HG02759 (cell line): ENCODE data around the gene OBSL1.
A peak's percentile ranks its signal among the peaks of the same experiment; 100 is the strongest.

Experiments used
- ATAC-seq: cut with Tn5 transposase; IDR thresholded peaks from one replicate; pipeline ENCODE4 v1.9.1; 2021; ENCODE audit warnings: mild to moderate bottlenecking, moderate library complexity; ENCODE audit not compliant: unreplicated experiment

The OBSL1 gene

GRCh38 chr2:219552382-219553167 lies 18.8 kb downstream of the OBSL1 start:
- peak; percentile 94 for ATAC-seq

- peak; percentile 13 for ATAC-seq
Observed at GRCh38 chr2:219551441-219552381, 19.6 kb downstream of the OBSL1 start.

- no peak for ATAC-seq
Observed at GRCh38 chr2:219549619-219550018, 21.7 kb downstream of the OBSL1 start.

GRCh38 chr2:219548990-219549389 lies 22.3 kb downstream of the OBSL1 start:
- no peak for ATAC-seq

GRCh38 chr2:219547621-219548020 lies 23.7 kb downstream of the OBSL1 start:
- no peak for ATAC-seq

GRCh38 chr2:219545943-219546352 lies 25.4 kb downstream of the OBSL1 start:
- ATAC-seq, result no peak

GRCh38 chr2:219545295-219545942 lies 25.9 kb downstream of the OBSL1 start:
- no peak for ATAC-seq

- no peak for ATAC-seq
Observed at GRCh38 chr2:219544567-219544966, 26.8 kb downstream of the OBSL1 start.

GRCh38 chr2:219543596-219544358 lies 27.6 kb downstream of the OBSL1 start, which contains the start of the genes CHPF and TMEM198:
Gene CHPF (minus strand): TSS chr2:219543809. CDS start chr2:219543538, 271 bp downstream.
Gene TMEM198 (plus strand): TSS chr2:219544028. CDS start chr2:219544728, 700 bp downstream.
- peak; percentile 78 for ATAC-seq

GRCh38 chr2:219542931-219543595 lies 28.3 kb downstream of the OBSL1 start:
- peak; percentile 40 for ATAC-seq

GRCh38 chr2:219541611-219542180 lies 29.6 kb downstream of the OBSL1 start:
- peak; percentile 50 for ATAC-seq

- no peak for ATAC-seq
Observed at GRCh38 chr2:219540784-219541504, 30.4 kb downstream of the OBSL1 start.

- ATAC-seq, result no peak
Observed at GRCh38 chr2:219539926-219540678, 31.2 kb downstream of the OBSL1 start.

- no peak for ATAC-seq
Observed at GRCh38 chr2:219538956-219539788, 32.2 kb downstream of the OBSL1 start.

GRCh38 chr2:219538504-219538951 lies 32.8 kb downstream of the OBSL1 start:
- no peak for ATAC-seq

GRCh38 chr2:219537657-219538488 lies 33.5 kb downstream of the OBSL1 start:
- ATAC-seq, result no peak
